Measurements from ENCODE around the gene TEX38. TPM values are rescaled to one million over a fixed set of nuclear protein-coding genes. Genes with fewer than 3 reads are reported as not detected.

The TEX38 gene
- total and polyA plus RNA-seq, 2 experiments from 2014 or later: not detected

- Histone ChIP-seq H3K79me2 (replicated peaks; ENCODE audit: insufficient read depth) (no peaks in the 10 kb centered on the region), H3K4me2 (no peak overlapping the region), H3F3A (replicated peaks; ENCODE audit: low read depth) (no peaks in the 10 kb centered on the region), H3K4me3 (no peak overlapping the region), H4K20me1 (replicated peaks; ENCODE audit: insufficient read depth) (peaks cover 3% of the 10 kb centered on the region), H3K27ac (ENCODE audit: low read depth) (no peak overlapping the region), H3K36me3 (ENCODE audit: insufficient read depth) (peaks cover 38% of the 10 kb centered on the region), H3K27me3 (ENCODE audit: insufficient read depth) (no peaks in the 10 kb centered on the region), H2AFZ (no peak overlapping the region), H3K9me2 (ENCODE audit: insufficient read depth) (no peaks in the 10 kb centered on the region), H3K4me1 (ENCODE audit: insufficient read depth) (no peaks in the 10 kb centered on the region)
- no peak for DNase-seq (ENCODE audit: low spot score)
- H3K4me3 Mint-ChIP-seq: no peak overlapping the region
- H3K27me3 Mint-ChIP-seq (ENCODE audit: insufficient read depth, low read depth, poor library complexity): peaks cover 2% of the 10 kb centered on the region
- no peaks in the 10 kb centered on the region; the same call in 1 of the 3 replicates for H3K4me1 Mint-ChIP-seq
- no peaks in the 10 kb centered on the region for H3K9me3 Mint-ChIP-seq
- no peak overlapping the region for H3K27ac Mint-ChIP-seq
- TF ChIP-seq EZH2phosphoT487 (IDR thresholded peaks at IDR 0.05; ENCODE audit: unreplicated experiment) (no peak), STAT1 (IDR thresholded peaks at IDR 0.05; ENCODE audit: unreplicated experiment) (no peak), CREB1 (CRISPR knock-in tag; IDR thresholded peaks at IDR 0.05; ENCODE audit: low read depth) (no peak), ETS1 (IDR thresholded peaks at IDR 0.05) (no peak), POLR2AphosphoS5 (IDR thresholded peaks at IDR 0.05; ENCODE audit: low read depth) (no peak), REST (IDR thresholded peaks at IDR 0.05; ENCODE audit: unreplicated experiment) (no peak), ZNF114 (CRISPR knock-in tag; IDR thresholded peaks at IDR 0.05) (no peak), ZNF462 (CRISPR knock-in tag; IDR thresholded peaks at IDR 0.05) (no peak), EZH2 (IDR thresholded peaks at IDR 0.05; ENCODE audit: low read depth, unreplicated experiment) (no peak), JUNB (IDR thresholded peaks at IDR 0.05; ENCODE audit: unreplicated experiment) (no peak), CTCF (conservative IDR thresholded peaks at IDR 0.05; ENCODE audit: low read depth in 2 of 2) (no peak), NANOG (IDR thresholded peaks at IDR 0.05; ENCODE audit: borderline replicate concordance) (no peak)
- ATAC-seq: no peak
- peaks cover 64% of the 10 kb centered on the region for H3K36me3 Mint-ChIP-seq (ENCODE audit: low read depth)
Observed at GRCh38 chr1:46690931-46691421, 19.3 kb downstream of the TEX38 start.
